GM12892 (cell line): Measurements from ENCODE around the gene AOPEP.

ENCODE experiments used
- POLR2A ChIP-seq: IDR thresholded peaks from 2 replicates; pipeline ENCODE4 v1.6.1; 2011; ENCODE audit warnings: low read depth, low read length, control low read depth
- POLR2AphosphoS5 ChIP-seq: IDR thresholded peaks from 2 replicates; pipeline ENCODE4 v1.6.1; 2011; ENCODE audit warnings: low read depth, low read length, control low read depth
- TAF1 ChIP-seq: IDR thresholded peaks from 2 replicates; pipeline ENCODE4 v1.6.1; 2011; ENCODE audit warnings: low read depth, mild to moderate bottlenecking, control low read depth, low read length, borderline replicate concordance

DNA sequence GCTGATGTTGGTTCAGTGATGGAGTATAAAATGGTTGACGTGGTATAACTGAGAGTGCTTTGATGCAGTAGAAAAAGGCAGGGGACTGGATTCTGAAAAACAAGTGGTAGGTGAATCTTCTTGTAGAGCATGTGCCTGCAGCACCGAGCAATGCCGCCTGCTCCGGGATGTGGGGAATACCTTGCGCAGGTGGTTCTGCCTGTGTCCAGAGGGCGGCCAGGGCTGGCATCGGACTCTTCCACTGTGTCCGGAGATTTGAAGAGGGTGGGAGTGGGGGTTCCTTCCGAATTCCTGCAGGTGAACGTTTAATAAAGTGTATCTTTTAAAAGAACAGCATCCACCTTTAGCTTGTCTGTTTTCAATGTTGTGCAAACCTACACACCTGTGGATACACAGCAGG lies 353.0 kb downstream of the AOPEP start:
- TF ChIP-seq POLR2AphosphoS5 (no peak), POLR2A (no peak), TAF1 (no peak)
